Dermis blood vessel endothelial cell (primary cell): ENCODE results near the gene REM1. TPM values are rescaled to one million over a fixed set of nuclear protein-coding genes. Genes with fewer than 3 reads are reported as not detected.
"Not testable (repeated sequence)": the region's sequence is repeated elsewhere in the genome, so short reads cannot be mapped to it uniquely, and the experiment has no call there.

Experiments
- DNase-seq: peaks from one replicate; pipeline ENCODE4 v3.0.0; 2010
- total RNA-seq: library from RNA; depleted of rRNA; stranded (reverse); fragments of >200 nt; gene quantifications from 2 replicates; pipeline ENCODE4 v1.2.3, GENCODE V29; 2014

REM1 gene
- total RNA-seq = not detected in 2 replicates

DNA sequence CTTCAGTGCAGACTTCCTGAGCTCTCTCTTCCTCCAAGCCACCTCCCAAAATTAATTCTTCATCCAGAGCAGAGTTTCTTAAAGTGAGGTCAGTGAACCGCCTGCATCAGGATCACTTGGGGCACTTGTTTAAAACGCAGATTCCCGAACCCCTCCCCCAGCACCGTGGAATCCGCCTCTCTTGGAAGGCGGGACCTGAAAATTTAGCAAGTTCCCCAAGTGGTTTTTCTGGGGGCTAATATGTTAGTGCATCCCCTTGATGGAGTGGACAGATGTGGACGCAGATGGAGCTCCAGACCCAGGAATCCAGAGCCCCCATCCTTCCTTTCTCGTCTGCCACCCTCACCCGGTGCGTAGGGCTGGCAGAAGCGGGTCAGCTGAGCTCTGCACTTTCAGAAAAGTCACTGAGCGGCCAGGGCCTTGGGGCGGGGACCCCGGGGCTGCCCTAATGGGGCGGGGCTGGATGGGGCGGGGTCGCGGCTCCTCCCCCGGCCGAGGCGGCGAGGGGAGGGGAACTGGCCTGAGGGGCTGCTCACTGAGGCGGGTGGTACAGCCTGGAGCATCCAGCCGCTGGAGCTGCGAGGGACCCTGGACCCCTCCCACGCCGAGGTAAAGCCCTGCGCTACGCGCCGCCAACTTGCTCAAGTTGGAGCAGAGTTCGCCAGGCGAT lies at the start of gene REM1, which contains the start of gene DEFB124:
Gene REM1 (plus strand): TSS at position 531 of the 670 bp plus-strand sequence. CDS start 1,158 bp downstream, outside the sequence.
Gene DEFB124 (minus strand): TSS at position 370 of the 670 bp plus-strand sequence. CDS start 2,114 bp downstream, outside the sequence.
- DNase-seq = no peak

- DNase-seq = no peak
Measured at GRCh38 chr20:31425797-31426196, 49.3 kb upstream of the REM1 start.

- not testable (repeated sequence) for DNase-seq
Measured at GRCh38 chr20:31426891-31427551, 48.1 kb upstream of the REM1 start.

- DNase-seq = not testable (repeated sequence)
Measured at GRCh38 chr20:31427576-31427975, 47.5 kb upstream of the REM1 start.

GRCh38 chr20:31430568-31431115 lies 44.4 kb upstream of the REM1 start:
- no peak for DNase-seq

GRCh38 chr20:31440012-31440659 lies 35.0 kb upstream of the REM1 start, which contains the start of gene DEFB123:
Gene DEFB123, plus strand, starts transcription at chr20:31440632. Its CDS starts 67 bp downstream, at chr20:31440699.
- no peak for DNase-seq

GRCh38 chr20:31446084-31446819 lies 28.8 kb upstream of the REM1 start:
- DNase-seq = no peak

DNA sequence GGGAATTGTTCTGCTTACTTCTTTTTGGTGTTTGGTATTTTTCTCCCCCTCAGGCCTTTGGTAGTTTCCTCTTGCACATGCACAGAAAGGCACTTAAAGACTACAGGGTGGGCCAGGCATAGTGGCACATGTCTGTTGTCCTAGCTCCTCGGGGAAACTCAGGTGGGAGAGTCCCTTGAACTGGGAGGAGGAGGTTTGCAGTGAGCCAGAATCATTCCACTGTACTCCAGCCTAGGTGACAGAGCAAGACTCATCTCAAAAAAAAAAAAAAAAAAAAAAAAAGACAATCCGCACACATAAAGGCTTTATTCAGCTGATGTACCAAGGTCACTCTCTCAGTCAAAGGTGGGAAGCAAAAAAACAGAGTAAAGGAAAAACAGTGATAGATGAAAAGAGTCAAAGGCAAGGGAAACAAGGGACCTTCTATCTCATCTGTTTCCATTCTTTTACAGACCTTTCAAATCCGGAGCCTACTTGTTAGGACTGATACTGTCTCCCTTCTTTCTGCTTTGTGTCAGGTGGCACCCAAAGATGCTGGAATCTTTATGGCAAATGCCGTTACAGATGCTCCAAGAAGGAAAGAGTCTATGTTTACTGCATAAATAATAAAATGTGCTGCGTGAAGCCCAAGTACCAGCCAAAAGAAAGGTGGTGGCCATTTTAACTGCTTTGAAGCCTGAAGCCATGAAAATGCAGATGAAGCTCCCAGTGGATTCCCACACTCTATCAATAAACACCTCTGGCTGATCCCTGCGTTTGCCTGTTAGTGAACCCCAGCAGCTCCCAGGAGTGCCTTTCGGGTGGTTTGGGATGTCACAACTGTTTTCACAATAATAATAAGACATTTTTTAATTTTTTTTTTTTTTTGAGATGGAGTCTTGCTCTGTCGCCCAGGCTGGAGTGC lies 25.3 kb upstream of the REM1 start:
- DNase-seq = no peak

GRCh38 chr20:31452575-31452974 lies 22.5 kb upstream of the REM1 start:
- no peak for DNase-seq

DNA sequence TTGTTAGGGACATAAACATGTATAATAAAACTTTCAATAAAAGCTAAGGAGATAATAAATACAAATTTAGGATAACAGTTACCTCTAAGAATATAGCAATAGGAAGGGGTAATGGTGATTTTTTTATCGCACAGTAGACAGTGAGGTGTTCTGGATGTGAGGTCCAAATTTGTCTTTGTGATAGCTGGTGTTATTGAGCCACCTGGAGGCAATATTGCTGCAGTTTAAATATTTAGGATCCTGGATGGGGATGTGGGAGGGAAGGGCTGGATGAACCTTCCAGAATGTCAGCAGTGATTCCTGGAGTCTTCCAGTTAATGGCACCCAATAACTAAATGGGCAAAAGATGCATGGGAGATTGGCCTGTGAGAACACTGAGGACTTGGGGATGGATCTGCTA lies 20.7 kb upstream of the REM1 start:
- DNase-seq = no peak

- DNase-seq = not testable (repeated sequence)
Measured at GRCh38 chr20:31470946-31471345, 4.1 kb upstream of the REM1 start.

DNA sequence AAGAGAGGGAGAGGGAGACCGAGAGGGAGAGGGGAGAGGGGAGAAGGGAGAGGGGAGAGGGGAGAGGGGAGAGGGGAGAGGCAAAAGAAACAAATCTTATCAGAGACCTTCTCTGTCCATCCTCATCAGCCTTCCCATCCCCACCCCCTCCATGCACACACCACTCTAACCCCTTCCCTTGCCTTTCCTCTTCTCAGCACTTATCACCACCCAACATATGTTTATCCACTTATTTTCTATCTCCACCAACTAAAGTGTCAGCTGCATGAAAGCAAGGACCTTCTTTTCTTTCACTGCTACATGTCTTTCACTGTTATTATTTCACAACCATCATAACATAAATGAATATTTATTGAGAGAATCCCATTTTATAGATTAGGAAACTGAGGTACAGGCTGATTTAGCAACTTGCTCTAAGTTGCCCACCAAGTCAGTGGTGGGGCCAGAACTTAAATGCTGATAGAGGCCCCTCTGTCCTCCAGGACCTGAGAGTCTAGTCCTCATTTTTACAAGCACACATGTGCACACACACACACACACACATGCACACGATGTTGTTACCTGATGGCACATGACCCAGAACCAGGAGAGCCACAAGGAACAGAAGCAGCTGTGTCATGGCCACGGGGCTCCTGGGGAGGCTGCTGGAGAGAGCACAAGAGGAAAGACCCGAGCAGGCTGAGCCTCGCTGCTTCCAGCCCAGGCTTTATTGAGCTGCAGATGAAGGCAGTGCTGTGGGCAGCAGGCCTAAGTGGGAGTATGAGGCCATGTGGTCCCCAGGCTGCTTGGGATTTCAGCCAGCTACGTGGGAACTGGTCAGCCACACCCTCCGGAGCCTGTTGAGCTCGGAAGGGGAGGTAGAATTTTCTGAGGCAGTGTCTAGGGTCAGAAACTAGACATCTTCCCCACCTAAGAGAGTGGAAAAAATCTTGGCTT lies 2.4 kb upstream of the REM1 start:
- DNase-seq = no peak

GRCh38 chr20:31473331-31474096 lies 1.6 kb upstream of the REM1 start:
- no peak for DNase-seq

- no peak for DNase-seq
Measured at GRCh38 chr20:31474097-31474436, 1.0 kb upstream of the REM1 start.

DNA sequence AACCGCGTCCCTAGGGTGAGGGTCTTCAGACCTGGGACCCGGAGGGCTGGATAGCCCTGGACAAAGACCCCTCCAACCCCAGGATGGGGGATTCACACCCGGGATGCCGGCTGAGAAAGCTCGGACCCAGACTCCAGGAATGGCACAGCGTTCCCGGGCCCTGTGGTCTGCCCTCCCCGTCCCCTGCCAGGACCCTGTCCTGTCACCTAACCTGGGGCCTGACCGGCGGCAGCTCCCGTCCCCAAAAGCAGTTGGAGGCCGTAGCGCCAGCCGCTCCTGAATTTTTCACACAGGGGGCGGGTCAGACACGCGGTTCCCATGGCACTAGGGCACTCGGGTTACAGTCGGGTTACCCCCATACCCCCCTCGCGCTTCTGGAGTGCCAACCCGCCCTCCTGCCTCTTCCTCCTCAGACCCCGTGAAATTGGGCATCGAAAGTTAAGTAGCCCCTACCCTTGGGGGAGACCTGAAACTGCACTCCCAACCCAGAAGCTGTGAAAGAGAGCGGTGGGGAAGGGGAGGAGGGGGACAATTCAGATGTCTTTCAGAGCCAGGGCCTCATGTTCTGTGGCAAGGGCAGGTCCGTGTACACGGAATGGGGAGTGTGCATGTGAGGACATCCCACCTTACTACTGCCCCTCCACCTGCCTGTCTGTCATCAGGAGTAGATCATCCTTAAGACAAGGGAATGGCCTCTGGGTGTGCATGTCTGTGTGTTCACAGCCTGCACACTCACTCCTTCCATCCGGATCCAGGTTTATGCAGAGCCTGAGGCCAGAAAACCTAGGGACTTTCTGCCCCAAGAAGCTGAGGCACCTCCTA lies 595 bp downstream of the REM1 start:
- no peak for DNase-seq

GRCh38 chr20:31476294-31476585 lies 1.2 kb downstream of the REM1 start:
- DNase-seq = no peak

DNA sequence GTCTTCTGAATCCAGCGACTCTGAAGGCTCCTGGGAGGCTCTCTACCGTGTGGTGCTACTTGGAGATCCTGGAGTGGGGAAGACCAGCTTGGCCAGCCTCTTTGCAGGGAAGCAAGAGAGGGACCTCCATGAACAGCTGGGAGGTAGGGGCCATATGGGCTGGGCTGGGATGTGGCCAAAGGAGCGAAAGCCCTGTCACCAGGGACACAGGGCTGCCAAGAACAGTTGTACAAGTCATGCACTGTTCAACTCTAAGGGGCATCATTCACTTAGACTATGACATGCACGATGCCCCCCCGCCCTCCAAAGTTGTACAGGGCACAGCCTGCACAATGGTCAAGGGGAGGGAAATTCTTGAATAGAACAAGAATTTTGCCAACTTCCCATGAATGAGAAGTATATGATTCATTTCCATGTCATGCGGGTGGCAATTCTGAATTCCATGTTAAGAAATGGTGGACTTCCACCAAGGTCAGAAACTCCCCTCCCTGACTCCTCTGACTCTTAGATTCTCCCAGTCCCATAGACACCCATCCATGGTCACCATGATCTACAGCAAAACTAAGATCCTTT lies 1.6 kb downstream of the REM1 start:
- DNase-seq = peak; percentile 54

- DNase-seq = peak; percentile 52
Measured at GRCh38 chr20:31484001-31484400, 8.9 kb downstream of the REM1 start.
